ENCODE measurements around the gene GJB3. TPM values are rescaled to one million over a fixed set of nuclear protein-coding genes. Genes with fewer than 3 reads are reported as not detected.

GJB3 gene
- total RNA-seq, 4 donors from 2014 or later, result not detected

- no peak for TF ChIP-seq CTCF (IDR thresholded peaks at IDR 0.05; ENCODE audit: low read depth)
Measured at GRCh38 chr1:34780528-34780927, 486 bp upstream of the GJB3 start.

GRCh38 chr1:34781844-34782391 lies 904 bp downstream of the GJB3 start:
- TF ChIP-seq CTCF (IDR thresholded peaks at IDR 0.05; ENCODE audit: low read depth), result no peak

- TF ChIP-seq CTCF (IDR thresholded peaks at IDR 0.05; ENCODE audit: low read depth), result no peak
Measured at GRCh38 chr1:34784751-34785221, 3.8 kb downstream of the GJB3 start.

GRCh38 chr1:34785231-34785874 lies 4.3 kb downstream of the GJB3 start:
- no peak for TF ChIP-seq CTCF (IDR thresholded peaks at IDR 0.05; ENCODE audit: low read depth)

- TF ChIP-seq CTCF (IDR thresholded peaks at IDR 0.05; ENCODE audit: low read depth), result no peak
Measured at GRCh38 chr1:34785875-34786470, 5.0 kb downstream of the GJB3 start.

- no peak for TF ChIP-seq CTCF (IDR thresholded peaks at IDR 0.05; ENCODE audit: low read depth)
Measured at GRCh38 chr1:34786521-34787325, 5.7 kb downstream of the GJB3 start.

Data from subcutaneous adipose tissue (tissue), 4 donors.